Astrocyte of the spinal cord (primary cell): ENCODE data around the gene OR13C2.
"Not testable (repeated sequence)": the region's sequence is repeated elsewhere in the genome, so short reads cannot be mapped to it uniquely, and the experiment has no call there.

ENCODE experiments used
- DNase-seq: peaks from one replicate; pipeline ENCODE4 v3.0.0; 2011; ENCODE audit warnings: low read depth, low spot score
- H3K4me3 ChIP-seq: 2 replicates; pipeline ENCODE4 v1.5.1; 2011; ENCODE audit warnings: low read depth, mild to moderate bottlenecking, low read length, moderate library complexity
- in situ Hi-C: cut with HindIII; loops from 2 replicates; pipeline ENCODE4 v1.10.0; 2017; ENCODE audit warnings: low sequenced_read_pairs
- TF ChIP-seq, protein P1 (sequence below): IDR thresholded peaks from 2 replicates; pipeline ENCODE4 v1.5.1; 2012; ENCODE audit warnings: low read depth, mild to moderate bottlenecking, low read length, inconsistent platforms

The OR13C2 gene

DNA sequence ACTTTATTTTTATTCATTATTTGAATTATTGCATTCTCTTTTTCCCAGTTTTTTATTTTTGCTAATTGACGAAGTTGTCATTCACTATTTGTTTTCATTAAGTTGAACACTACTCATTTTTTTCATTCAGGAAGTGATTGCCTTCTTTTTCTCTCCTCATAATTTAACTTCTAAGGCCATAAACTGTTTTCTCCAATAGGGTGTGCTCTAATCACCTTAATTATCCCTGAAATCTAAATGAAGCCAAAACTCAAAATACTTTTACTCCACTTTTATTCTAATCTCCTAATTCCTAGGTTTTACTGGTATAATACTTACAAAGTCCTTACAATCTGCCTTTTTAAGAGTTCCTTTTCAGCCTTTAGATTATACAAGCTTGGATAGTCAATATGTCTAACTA lies 2.9 kb upstream of the OR13C2 start:
- no peak overlapping the region for H3K4me3 ChIP-seq
- TF ChIP-seq, protein P1, sequence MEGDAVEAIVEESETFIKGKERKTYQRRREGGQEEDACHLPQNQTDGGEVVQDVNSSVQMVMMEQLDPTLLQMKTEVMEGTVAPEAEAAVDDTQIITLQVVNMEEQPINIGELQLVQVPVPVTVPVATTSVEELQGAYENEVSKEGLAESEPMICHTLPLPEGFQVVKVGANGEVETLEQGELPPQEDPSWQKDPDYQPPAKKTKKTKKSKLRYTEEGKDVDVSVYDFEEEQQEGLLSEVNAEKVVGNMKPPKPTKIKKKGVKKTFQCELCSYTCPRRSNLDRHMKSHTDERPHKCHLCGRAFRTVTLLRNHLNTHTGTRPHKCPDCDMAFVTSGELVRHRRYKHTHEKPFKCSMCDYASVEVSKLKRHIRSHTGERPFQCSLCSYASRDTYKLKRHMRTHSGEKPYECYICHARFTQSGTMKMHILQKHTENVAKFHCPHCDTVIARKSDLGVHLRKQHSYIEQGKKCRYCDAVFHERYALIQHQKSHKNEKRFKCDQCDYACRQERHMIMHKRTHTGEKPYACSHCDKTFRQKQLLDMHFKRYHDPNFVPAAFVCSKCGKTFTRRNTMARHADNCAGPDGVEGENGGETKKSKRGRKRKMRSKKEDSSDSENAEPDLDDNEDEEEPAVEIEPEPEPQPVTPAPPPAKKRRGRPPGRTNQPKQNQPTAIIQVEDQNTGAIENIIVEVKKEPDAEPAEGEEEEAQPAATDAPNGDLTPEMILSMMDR, result no peak
- no peak for DNase-seq
- in situ Hi-C loops, result no loop called here

DNA sequence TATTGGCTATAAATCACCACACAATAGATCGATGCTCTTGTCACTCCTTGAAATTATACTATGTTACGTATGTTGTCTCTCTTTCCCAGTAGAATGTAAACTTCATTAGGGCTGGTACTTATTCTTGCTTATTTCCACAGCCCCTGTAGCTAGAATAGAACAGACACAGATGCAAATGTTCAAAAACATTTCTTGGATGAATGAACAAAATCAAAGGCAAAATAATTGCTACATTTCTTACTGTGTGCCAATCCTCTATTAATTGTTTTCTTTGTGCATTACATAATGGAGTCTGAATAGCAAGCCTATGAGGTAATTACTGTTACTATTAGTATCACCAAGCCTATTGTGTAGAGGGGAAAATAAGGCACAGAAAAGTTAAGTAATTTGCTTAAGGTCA lies 725 bp upstream of the OR13C2 start:
- DNase-seq, result no peak
- in situ Hi-C loops, result no loop called here
- no peak overlapping the region for H3K4me3 ChIP-seq
- TF ChIP-seq, protein P1, result no peak

DNA sequence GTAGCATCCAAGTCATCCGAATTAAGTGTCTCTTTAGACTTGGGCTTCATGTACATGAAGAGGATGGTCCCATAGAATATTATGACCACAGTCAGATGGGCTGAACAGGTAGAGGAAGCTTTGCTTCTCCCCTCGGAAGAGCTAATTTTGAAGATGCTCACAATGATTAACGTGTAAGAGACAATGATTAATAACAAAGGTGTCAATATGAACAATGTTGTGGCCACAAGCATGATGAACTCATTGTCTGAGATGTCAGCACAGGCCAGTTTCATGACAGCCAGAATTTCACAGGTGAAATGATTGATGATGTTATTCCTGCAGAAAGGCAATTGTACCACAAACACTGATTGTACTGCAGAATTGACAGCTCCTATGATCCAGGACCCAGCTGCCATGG lies 626 bp downstream of the OR13C2 start:
- no peak for DNase-seq
- H3K4me3 ChIP-seq, result no peak overlapping the region
- in situ Hi-C loops, result no loop called here
- TF ChIP-seq, protein P1, result no peak

DNA sequence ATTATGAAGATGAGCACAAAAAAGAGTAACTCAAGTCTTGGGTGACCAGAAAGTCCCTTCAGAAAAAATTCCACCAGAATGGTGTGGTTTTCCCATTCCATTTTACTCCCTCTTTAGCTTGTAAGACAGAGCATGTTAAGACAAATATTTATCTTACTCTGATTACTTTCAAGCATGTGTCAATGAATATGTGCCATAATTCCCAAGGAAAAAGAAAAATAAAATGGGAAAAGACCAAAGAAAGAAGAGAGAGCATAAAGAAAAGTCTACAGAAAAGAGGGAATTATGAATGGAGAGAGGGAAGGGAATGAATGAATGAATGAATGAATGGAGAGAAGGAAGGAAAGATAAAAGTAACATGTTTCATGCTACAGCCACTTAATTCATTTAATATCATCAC lies 6.1 kb downstream of the OR13C2 start, which contains the start of gene OR13C5:
Gene OR13C5 (minus strand): TSS at position 101 of the 400 bp plus-strand sequence. CDS start 0 bp downstream, at position 101.
- H3K4me3 ChIP-seq, in situ Hi-C loops, DNase-seq: not testable (repeated sequence)

DNA sequence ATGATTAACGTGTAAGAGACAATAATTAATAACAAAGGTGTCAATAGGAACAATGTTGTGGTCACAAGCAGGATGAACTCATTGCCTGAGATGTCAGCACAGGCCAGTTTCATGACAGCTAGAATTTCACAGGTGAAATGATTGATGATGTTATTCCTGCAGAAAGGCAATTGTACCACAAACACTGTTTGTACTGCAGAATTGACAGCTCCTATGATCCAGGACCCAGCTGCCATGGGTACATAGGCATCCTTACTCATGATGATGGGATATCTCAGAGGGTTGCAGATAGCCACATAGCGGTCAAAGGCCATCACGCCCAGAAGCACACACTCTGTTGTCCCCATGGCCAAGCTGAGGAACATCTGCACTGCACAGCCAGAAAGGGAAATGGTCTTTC lies 6.7 kb downstream of the OR13C2 start:
- DNase-seq, H3K4me3 ChIP-seq, in situ Hi-C loops: not testable (repeated sequence)

DNA sequence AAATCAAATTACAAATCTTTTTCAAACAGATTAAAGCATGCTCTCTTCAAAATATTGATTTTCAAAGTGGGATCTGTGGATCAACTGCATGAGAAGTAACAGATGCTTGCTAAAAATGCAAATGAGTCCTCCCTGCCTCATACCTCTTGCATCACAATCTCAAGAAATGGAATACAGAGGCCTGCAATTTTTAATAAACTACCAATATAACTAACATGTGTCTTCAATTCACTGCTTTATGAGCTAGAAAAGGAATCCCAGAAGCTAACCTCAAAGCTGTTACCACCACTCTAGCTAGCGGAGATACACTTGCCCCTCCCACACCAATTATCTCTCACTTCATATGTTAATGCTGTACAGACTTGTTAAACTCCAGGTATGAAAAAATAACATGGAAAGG lies 15.8 kb downstream of the OR13C2 start:
- TF ChIP-seq, protein P1, result no peak
- DNase-seq, result no peak

DNA sequence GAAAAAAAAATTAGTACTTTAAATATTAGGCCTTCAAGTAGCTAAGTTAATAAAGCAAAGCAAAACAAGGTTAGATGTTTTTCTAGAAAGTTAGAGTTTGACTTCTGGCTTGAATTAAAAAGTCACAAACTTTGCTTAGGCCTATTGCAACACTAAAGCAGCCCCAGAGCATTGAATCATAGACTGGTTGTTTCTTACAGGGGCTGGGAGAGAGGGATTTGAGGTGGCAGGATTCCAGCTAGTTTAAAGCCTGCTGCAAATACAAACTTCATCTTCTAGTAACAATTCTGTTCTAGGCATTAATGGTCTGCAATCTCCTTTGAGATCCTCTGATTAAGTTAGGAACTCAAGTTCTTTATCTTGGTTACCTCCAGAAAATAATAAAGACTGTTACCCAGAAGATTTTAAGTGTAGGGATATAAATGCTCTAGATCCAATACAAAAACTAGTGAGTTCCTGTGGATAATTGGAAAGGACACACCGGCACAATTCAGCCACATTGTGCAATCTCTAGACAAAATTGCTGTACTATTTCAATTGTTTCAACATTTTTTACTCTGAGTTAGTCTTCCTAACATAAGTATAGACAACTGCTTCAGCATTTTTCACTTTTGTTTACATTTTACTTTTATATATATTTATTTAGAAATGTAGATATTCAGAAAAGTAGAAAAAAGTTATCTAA lies 18.8 kb downstream of the OR13C2 start:
- no peak for DNase-seq
- in situ Hi-C loops, result no loop called here
- TF ChIP-seq, protein P1, result no peak
- no peak overlapping the region for H3K4me3 ChIP-seq

More for the DNA sequence above, 15.8 kb downstream of the OR13C2 start:
- in situ Hi-C loops, result no loop called here
- no peak overlapping the region for H3K4me3 ChIP-seq

DNA sequence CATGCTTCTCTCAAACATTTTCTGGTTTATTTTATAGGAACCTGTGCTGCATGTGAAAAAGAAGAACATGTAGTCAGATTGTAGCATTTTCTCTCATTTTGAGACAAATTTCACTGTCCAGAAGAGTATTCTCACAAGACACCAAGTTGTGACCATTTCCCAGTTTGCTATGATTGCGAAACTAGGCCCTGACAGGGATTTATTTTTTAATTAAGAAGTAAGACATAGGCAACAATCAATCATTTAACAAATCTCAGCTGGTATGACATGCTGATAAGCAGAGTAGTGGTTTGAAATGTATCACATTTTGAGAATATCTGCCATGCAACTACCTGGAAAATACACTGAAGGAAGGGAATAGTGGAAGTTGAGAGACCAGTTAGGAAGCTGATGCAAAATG lies 24.9 kb downstream of the OR13C2 start:
- H3K4me3 ChIP-seq, result no peak overlapping the region
- in situ Hi-C loops, result no loop called here
- no peak for DNase-seq
- TF ChIP-seq, protein P1, result no peak
